Thyroid gland (tissue), 4 donors: ENCODE results near the gene SH3RF2.

Experiments used
- POLR2A ChIP-seq, 2 donors: fragments of 450-650 bp; IDR thresholded peaks; one replicate each; pipeline ENCODE4 v1.6.1; 2017; ENCODE audit warnings: antibody characterized with exemption in 2 of 2, mild to moderate bottlenecking in 2 of 2, moderate library complexity in 1 of 2
- TF ChIP-seq, protein P1 (sequence below), 6 experiments: fragments of 200-600 bp in 3 of 6; fragments of 450-650 bp in 3 of 6; sonication (generic) in 3 of 6; IDR thresholded peaks; one replicate each; pipeline ENCODE4 v1.5.1; 2016 to 2019; ENCODE audit warnings: antibody characterized with exemption in 6 of 6, mild to moderate bottlenecking in 2 of 6, inconsistent platforms in 1 of 6, moderate library complexity in 1 of 6

DNA sequence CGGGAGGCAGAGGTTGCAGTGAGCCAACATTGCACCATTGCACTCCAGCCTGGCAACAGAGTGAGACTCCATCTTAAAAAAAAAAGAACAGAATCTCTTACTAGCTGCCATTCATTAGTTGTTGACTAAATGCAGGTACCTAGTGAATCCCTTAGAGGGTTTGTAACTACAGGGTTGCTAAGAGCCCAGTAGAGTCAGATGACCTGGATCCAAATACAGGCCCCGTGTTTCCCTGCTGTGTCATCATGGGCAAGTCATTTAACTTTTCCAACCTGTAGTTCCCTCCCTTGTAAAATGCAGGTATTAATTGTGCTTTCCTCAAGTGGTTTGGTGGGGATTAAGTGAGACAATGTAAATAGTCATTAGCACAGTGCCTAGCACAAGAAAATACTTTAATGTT is 136.2 kb downstream of the SH3RF2 start:
- TF ChIP-seq, protein P1, sequence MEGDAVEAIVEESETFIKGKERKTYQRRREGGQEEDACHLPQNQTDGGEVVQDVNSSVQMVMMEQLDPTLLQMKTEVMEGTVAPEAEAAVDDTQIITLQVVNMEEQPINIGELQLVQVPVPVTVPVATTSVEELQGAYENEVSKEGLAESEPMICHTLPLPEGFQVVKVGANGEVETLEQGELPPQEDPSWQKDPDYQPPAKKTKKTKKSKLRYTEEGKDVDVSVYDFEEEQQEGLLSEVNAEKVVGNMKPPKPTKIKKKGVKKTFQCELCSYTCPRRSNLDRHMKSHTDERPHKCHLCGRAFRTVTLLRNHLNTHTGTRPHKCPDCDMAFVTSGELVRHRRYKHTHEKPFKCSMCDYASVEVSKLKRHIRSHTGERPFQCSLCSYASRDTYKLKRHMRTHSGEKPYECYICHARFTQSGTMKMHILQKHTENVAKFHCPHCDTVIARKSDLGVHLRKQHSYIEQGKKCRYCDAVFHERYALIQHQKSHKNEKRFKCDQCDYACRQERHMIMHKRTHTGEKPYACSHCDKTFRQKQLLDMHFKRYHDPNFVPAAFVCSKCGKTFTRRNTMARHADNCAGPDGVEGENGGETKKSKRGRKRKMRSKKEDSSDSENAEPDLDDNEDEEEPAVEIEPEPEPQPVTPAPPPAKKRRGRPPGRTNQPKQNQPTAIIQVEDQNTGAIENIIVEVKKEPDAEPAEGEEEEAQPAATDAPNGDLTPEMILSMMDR (IDR thresholded peaks at IDR 0.05), result no peak
- TF ChIP-seq POLR2A (IDR thresholded peaks at IDR 0.05), result no peak
